HEK293 (cell line): ENCODE data around the gene CNTN4.

Experiments used
- CTCF ChIA-PET: fragments of 350-600 bp; formaldehyde crosslinking; extraction: SDS; loops from one replicate; lab custom pipeline; 2021; ENCODE audit warnings: antibody characterized with exemption; lab: Yijun Ruan, JAX
- POLR2A ChIA-PET: fragments of 300-600 bp; formaldehyde crosslinking; extraction: SDS; loops from one replicate; lab custom pipeline; 2020; ENCODE audit warnings: antibody characterized with exemption, inconsistent platforms; lab: Yijun Ruan, JAX
- H3K27ac ChIP-seq: fragments of 200-500 bp; sonication (Bioruptor generic); 2 replicates; pipeline ENCODE4 v1.5.1; 2014; ENCODE audit warnings: low read depth, low read length, control low read depth, inconsistent platforms; ENCODE audit errors: extremely low read depth
- H3K36me3 ChIP-seq, 2 experiments: fragments of 200-500 bp in 1 of 2; sonication (Bioruptor generic) in 1 of 2; 1 replicate in 1 of 2; 2 replicates in 1 of 2; pipeline ENCODE4 v1.5.1; 2014 to 2017; ENCODE audit warnings: inconsistent platforms in 2 of 2, low read length in 2 of 2; ENCODE audit not compliant: control insufficient read depth in 2 of 2, insufficient read depth in 1 of 2
- H3K4me1 ChIP-seq: fragments of 200-500 bp; sonication (Bioruptor generic); 2 replicates; pipeline ENCODE4 v1.5.1; 2014; ENCODE audit warnings: mild to moderate bottlenecking, low read length, inconsistent platforms; ENCODE audit not compliant: control insufficient read depth, insufficient read depth
- H3K4me3 ChIP-seq: 2 replicates; pipeline ENCODE4 v1.5.1; 2011; ENCODE audit warnings: low read depth, mild to moderate bottlenecking, control low read depth, low read length, moderate library complexity
- H3K9me3 ChIP-seq: fragments of 200-500 bp; sonication (Bioruptor generic); 2 replicates; pipeline ENCODE4 v1.5.1; 2014; ENCODE audit warnings: low read depth, low read length, inconsistent platforms; ENCODE audit not compliant: control insufficient read depth, insufficient read depth
- IKZF3 ChIP-seq: fragments of 450-650 bp; IDR thresholded peaks from 2 replicates; pipeline ENCODE4 v1.5.0; 2018; ENCODE audit warnings: missing biosample characterization, mild to moderate bottlenecking, missing genetic modification characterization, moderate library complexity
- PATZ1 ChIP-seq: fragments of 450-650 bp; formaldehyde crosslinking; IDR thresholded peaks from 2 replicates; pipeline ENCODE4 v1.5.1; 2016; ENCODE audit warnings: missing biosample characterization, missing genetic modification characterization
- SCRT2 ChIP-seq: fragments of 450-650 bp; formaldehyde crosslinking; IDR thresholded peaks from 2 replicates; pipeline ENCODE4 v1.5.1; 2016; ENCODE audit warnings: missing biosample characterization, missing genetic modification characterization
- ZIC2 ChIP-seq: fragments of 450-650 bp; formaldehyde crosslinking; IDR thresholded peaks from 2 replicates; pipeline ENCODE4 v1.5.1; 2016; ENCODE audit warnings: missing biosample characterization, missing genetic modification characterization
- ZNF132 ChIP-seq: fragments of 450-650 bp; formaldehyde crosslinking; IDR thresholded peaks from 2 replicates; pipeline ENCODE4 v1.5.1; 2017; ENCODE audit warnings: missing biosample characterization, missing genetic modification characterization, borderline replicate concordance
- ZNF175 ChIP-seq: fragments of 450-650 bp; formaldehyde crosslinking; IDR thresholded peaks from 2 replicates; pipeline ENCODE4 v1.5.1; 2016; ENCODE audit warnings: missing biosample characterization, missing genetic modification characterization
- ZNF18 ChIP-seq: fragments of 450-650 bp; formaldehyde crosslinking; IDR thresholded peaks from 2 replicates; pipeline ENCODE4 v1.5.1; 2016; ENCODE audit warnings: missing biosample characterization, missing genetic modification characterization
- ZNF221 ChIP-seq: fragments of 450-650 bp; formaldehyde crosslinking; IDR thresholded peaks from 2 replicates; pipeline ENCODE4 v1.5.1; 2017; ENCODE audit warnings: missing biosample characterization, missing genetic modification characterization, borderline replicate concordance
- ZNF354C ChIP-seq: fragments of 450-650 bp; formaldehyde crosslinking; IDR thresholded peaks from 2 replicates; pipeline ENCODE4 v1.5.1; 2016; ENCODE audit warnings: missing biosample characterization, missing genetic modification characterization, low read depth, borderline replicate concordance
- ZNF518A ChIP-seq: fragments of 450-650 bp; formaldehyde crosslinking; conservative IDR thresholded peaks from 2 replicates; pipeline ENCODE4 v1.5.1; 2016; ENCODE audit warnings: low read depth, missing biosample characterization, missing genetic modification characterization
- ZNF571 ChIP-seq: fragments of 450-650 bp; formaldehyde crosslinking; IDR thresholded peaks from 2 replicates; pipeline ENCODE4 v1.5.0; 2017; ENCODE audit warnings: missing biosample characterization, missing genetic modification characterization
- ZNF639 ChIP-seq: fragments of 450-650 bp; formaldehyde crosslinking; IDR thresholded peaks from 2 replicates; pipeline ENCODE4 v1.5.1; 2016; ENCODE audit warnings: missing biosample characterization, missing genetic modification characterization
- ZNF792 ChIP-seq: fragments of 450-650 bp; formaldehyde crosslinking; IDR thresholded peaks from 2 replicates; pipeline ENCODE4 v1.5.1; 2016; ENCODE audit warnings: missing biosample characterization, missing genetic modification characterization
- ZNF837 ChIP-seq: fragments of 450-650 bp; formaldehyde crosslinking; IDR thresholded peaks from 2 replicates; pipeline ENCODE4 v1.5.1; 2016; ENCODE audit warnings: missing biosample characterization, missing genetic modification characterization

CNTN4 gene

GRCh38 chr3:2211568-2211967, 112.9 kb downstream of the CNTN4 start:
- Histone ChIP-seq H3K36me3 (no peaks in the 10 kb centered on the region), H3K27ac (no peak overlapping the region), H3K4me1 (no peaks in the 10 kb centered on the region), H3K9me3 (no peaks in the 10 kb centered on the region), H3K4me3 (no peak overlapping the region)
- ChIA-PET CTCF (no interaction called here), POLR2A (no interaction called here)
- no peak for TF ChIP-seq IKZF3 (tag by site-specific recombination)
- no peak for TF ChIP-seq SCRT2 (tag by site-specific recombination)
- no peak for TF ChIP-seq ZNF571 (tag by site-specific recombination)
- TF ChIP-seq ZNF518A (tag by site-specific recombination) = no peak
- TF ChIP-seq ZNF175 (tag by site-specific recombination) = no peak
- TF ChIP-seq ZNF132 = no peak
- TF ChIP-seq ZNF354C = no peak
- no peak for TF ChIP-seq ZNF221 (tag by site-specific recombination)

- Histone ChIP-seq H3K4me3 (no peak overlapping the region), H3K36me3 (no peaks in the 10 kb centered on the region), H3K9me3 (no peaks in the 10 kb centered on the region), H3K27ac (no peak overlapping the region), H3K4me1 (no peaks in the 10 kb centered on the region)
- ChIA-PET POLR2A (no interaction called here), CTCF (no interaction called here)
- TF ChIP-seq ZNF518A (tag by site-specific recombination) = no peak
- TF ChIP-seq ZNF639 = no peak
- TF ChIP-seq ZNF18 (tag by site-specific recombination) = no peak
- no peak for TF ChIP-seq ZNF792 (tag by site-specific recombination)
- TF ChIP-seq ZIC2 (tag by site-specific recombination) = no peak
- no peak for TF ChIP-seq ZNF132
- TF ChIP-seq PATZ1 = no peak
- no peak for TF ChIP-seq ZNF837 (tag by site-specific recombination)
These were observed 113.5 kb downstream of the CNTN4 start for GRCh38 chr3:2212206-2212605.
